H9 (cell line): ENCODE data around the gene COL4A6. TPM values are rescaled to one million over a fixed set of nuclear protein-coding genes. Genes with fewer than 3 reads are reported as not detected.

Experiments used
- DNase-seq: peaks from one replicate; pipeline ENCODE4 v3.0.0-alpha.2; 2017
- H2AFZ ChIP-seq: one replicate; pipeline ENCODE4 v1.6.1; 2013; ENCODE audit warnings: mild to moderate bottlenecking, low read length, control low read depth, moderate library complexity
- H2AK5ac ChIP-seq: 2 replicates; pipeline ENCODE4 v1.6.1; 2013; ENCODE audit warnings: low read length, control low read depth, mixed read lengths; ENCODE audit not compliant: insufficient read length
- H2BK120ac ChIP-seq: one replicate; pipeline ENCODE4 v1.6.1; 2013; ENCODE audit warnings: low read depth, mild to moderate bottlenecking, low read length, control low read depth, inconsistent platforms; ENCODE audit not compliant: poor library complexity, severe bottlenecking
- H2BK12ac ChIP-seq: 2 replicates; pipeline ENCODE4 v1.6.1; 2013; ENCODE audit warnings: low read length, control low read depth, mixed read lengths, low read depth; ENCODE audit not compliant: insufficient read length
- H2BK15ac ChIP-seq: 2 replicates; pipeline ENCODE4 v1.6.1; 2013; ENCODE audit warnings: low read depth, low read length, control low read depth
- H2BK20ac ChIP-seq: one replicate; pipeline ENCODE4 v1.6.1; 2013; ENCODE audit warnings: low read depth, mild to moderate bottlenecking, low read length, control low read depth, inconsistent platforms; ENCODE audit not compliant: poor library complexity, severe bottlenecking
- H2BK5ac ChIP-seq: 2 replicates; pipeline ENCODE4 v1.6.1; 2013; ENCODE audit warnings: low read length, control low read depth, mixed read lengths; ENCODE audit not compliant: insufficient read length
- H3K14ac ChIP-seq: 2 replicates; pipeline ENCODE4 v1.6.1; 2013; ENCODE audit warnings: low read length, control low read depth; ENCODE audit not compliant: insufficient read depth
- H3K18ac ChIP-seq: 2 replicates; pipeline ENCODE4 v1.6.1; 2013; ENCODE audit warnings: low read depth, mild to moderate bottlenecking, mixed read lengths, low read length, control low read depth; ENCODE audit not compliant: insufficient read length
- H3K23ac ChIP-seq: 2 replicates; pipeline ENCODE4 v1.6.1; 2013; ENCODE audit warnings: low read length, control low read depth, mixed read lengths, low read depth; ENCODE audit not compliant: insufficient read length
- H3K23me2 ChIP-seq: 2 replicates; pipeline ENCODE4 v1.6.1; 2013; ENCODE audit warnings: low read depth, mild to moderate bottlenecking, mixed read lengths, low read length, control low read depth; ENCODE audit not compliant: insufficient read length, poor library complexity, severe bottlenecking
- H3K27ac ChIP-seq: 2 replicates; pipeline ENCODE4 v1.5.1; 2013; ENCODE audit warnings: low read length, control low read depth, mixed read lengths, low read depth; ENCODE audit not compliant: insufficient read length
- H3K27me3 ChIP-seq: 2 replicates; pipeline ENCODE4 v1.6.1; 2013; ENCODE audit warnings: low read length, control low read depth, inconsistent platforms; ENCODE audit not compliant: insufficient read depth
- H3K4ac ChIP-seq: 2 replicates; pipeline ENCODE4 v1.6.1; 2013; ENCODE audit warnings: low read depth, mild to moderate bottlenecking, control low read depth, inconsistent platforms, low read length, moderate library complexity
- H3K4me1 ChIP-seq: 2 replicates; pipeline ENCODE4 v1.6.1; 2013; ENCODE audit warnings: low read length, control low read depth, inconsistent platforms; ENCODE audit not compliant: insufficient read depth
- H3K4me2 ChIP-seq: 2 replicates; pipeline ENCODE4 v1.6.1; 2013; ENCODE audit warnings: low read length, control low read depth, mixed read lengths; ENCODE audit not compliant: insufficient read length, insufficient read depth
- H3K56ac ChIP-seq: 2 replicates; pipeline ENCODE4 v1.6.1; 2013; ENCODE audit warnings: low read depth, mild to moderate bottlenecking, mixed read lengths, low read length, control low read depth; ENCODE audit not compliant: insufficient read length
- H3K79me1 ChIP-seq: 2 replicates; pipeline ENCODE4 v1.6.1; 2013; ENCODE audit warnings: low read depth, mild to moderate bottlenecking, moderate library complexity, low read length, control low read depth, inconsistent platforms; ENCODE audit not compliant: insufficient read depth, poor library complexity, severe bottlenecking
- H3K79me2 ChIP-seq: 2 replicates; pipeline ENCODE4 v1.6.1; 2013; ENCODE audit warnings: low read length, control low read depth, inconsistent platforms; ENCODE audit not compliant: insufficient read depth
- H3K9ac ChIP-seq: 2 replicates; pipeline ENCODE4 v1.6.1; 2013; ENCODE audit warnings: low read length, control low read depth, mixed read lengths; ENCODE audit not compliant: insufficient read length; ENCODE audit errors: extremely low read depth
- H3K9me3 ChIP-seq: one replicate; pipeline ENCODE4 v1.6.1; 2013; ENCODE audit warnings: low read depth, low read length, inconsistent platforms; ENCODE audit not compliant: control insufficient read depth
- H3T11ph ChIP-seq: one replicate; pipeline ENCODE4 v1.6.1; 2013; ENCODE audit warnings: mild to moderate bottlenecking, low read length, control low read depth, inconsistent platforms
- H4K20me1 ChIP-seq: one replicate; pipeline ENCODE4 v1.6.1; 2013; ENCODE audit not compliant: control insufficient read depth, insufficient read length, insufficient read depth
- H4K5ac ChIP-seq: 2 replicates; pipeline ENCODE4 v1.6.1; 2013; ENCODE audit warnings: low read depth, mild to moderate bottlenecking, mixed read lengths, low read length, control low read depth; ENCODE audit not compliant: insufficient read length
- H4K8ac ChIP-seq: replicated peaks from 2 replicates; pipeline ENCODE4 v1.6.1; 2013; ENCODE audit warnings: low read length, control low read depth, mixed read lengths, low read depth; ENCODE audit not compliant: insufficient read length
- H4K91ac ChIP-seq: 2 replicates; pipeline ENCODE4 v1.6.1; 2013; ENCODE audit warnings: low read depth, mild to moderate bottlenecking, moderate library complexity, mixed read lengths, low read length, control low read depth; ENCODE audit not compliant: insufficient read length
- H3K27ac Mint-ChIP-seq, 3 experiments: 2 replicates in 2 of 3; 3 replicates in 1 of 3; pipeline ENCODE4 v1.8.0; 2020 to 2021; ENCODE audit warnings: mixed read lengths in 3 of 3, mild to moderate bottlenecking in 1 of 3, moderate library complexity in 1 of 3
- H3K27me3 Mint-ChIP-seq: 2 replicates; pipeline ENCODE4 v1.8.0; 2021; ENCODE audit warnings: low read depth, mild to moderate bottlenecking, moderate library complexity, mixed read lengths
- H3K36me3 Mint-ChIP-seq, 3 experiments: 2 replicates in 2 of 3; 3 replicates in 1 of 3; pipeline ENCODE4 v1.8.0; 2020 to 2021; ENCODE audit warnings: low read depth in 3 of 3, mixed read lengths in 3 of 3; ENCODE audit not compliant: insufficient read depth in 1 of 3
- H3K4me1 Mint-ChIP-seq, 2 experiments: 2 replicates each; pipeline ENCODE4 v1.8.0; 2020; ENCODE audit warnings: mixed read lengths in 2 of 2
- H3K4me3 Mint-ChIP-seq, 2 experiments: 2 replicates in 1 of 2; 3 replicates in 1 of 2; pipeline ENCODE4 v1.8.0; 2020 to 2021; ENCODE audit warnings: mild to moderate bottlenecking in 2 of 2, mixed read lengths in 2 of 2, moderate library complexity in 1 of 2
- H3K9me3 Mint-ChIP-seq, 2 experiments: 2 replicates in 1 of 2; 3 replicates in 1 of 2; pipeline ENCODE4 v1.8.0; 2020; ENCODE audit warnings: mild to moderate bottlenecking in 2 of 2, mixed read lengths in 2 of 2, moderate library complexity in 1 of 2
- CTCF ChIP-seq: fragments of 200-600 bp; sonication (generic); conservative IDR thresholded peaks from 3 replicates; pipeline ENCODE4 v1.8.0; 2021; ENCODE audit warnings: antibody characterized with exemption, mild to moderate bottlenecking
- WGBS: extraction: QIAGEN DNeasy Blood & Tissue Kit; methylation state at CpG from one replicate; pipeline ENCODE4 v1.1.7; 2013; ENCODE audit warnings: missing lambda C conversion rate, low lambda C conversion rate, mixed read lengths; ENCODE audit not compliant: insufficient read length; ENCODE audit errors: extremely low coverage; 5-methylcytosine and 5-hydroxymethylcytosine counted together
- total RNA-seq: library from RNA; stranded (reverse); gene quantifications from 2 replicates; pipeline ENCODE4 v1.2.1, GENCODE V29; 2021

COL4A6 gene
- total RNA-seq, 1 experiment from 2014 or later, result 16.7 TPM

DNA sequence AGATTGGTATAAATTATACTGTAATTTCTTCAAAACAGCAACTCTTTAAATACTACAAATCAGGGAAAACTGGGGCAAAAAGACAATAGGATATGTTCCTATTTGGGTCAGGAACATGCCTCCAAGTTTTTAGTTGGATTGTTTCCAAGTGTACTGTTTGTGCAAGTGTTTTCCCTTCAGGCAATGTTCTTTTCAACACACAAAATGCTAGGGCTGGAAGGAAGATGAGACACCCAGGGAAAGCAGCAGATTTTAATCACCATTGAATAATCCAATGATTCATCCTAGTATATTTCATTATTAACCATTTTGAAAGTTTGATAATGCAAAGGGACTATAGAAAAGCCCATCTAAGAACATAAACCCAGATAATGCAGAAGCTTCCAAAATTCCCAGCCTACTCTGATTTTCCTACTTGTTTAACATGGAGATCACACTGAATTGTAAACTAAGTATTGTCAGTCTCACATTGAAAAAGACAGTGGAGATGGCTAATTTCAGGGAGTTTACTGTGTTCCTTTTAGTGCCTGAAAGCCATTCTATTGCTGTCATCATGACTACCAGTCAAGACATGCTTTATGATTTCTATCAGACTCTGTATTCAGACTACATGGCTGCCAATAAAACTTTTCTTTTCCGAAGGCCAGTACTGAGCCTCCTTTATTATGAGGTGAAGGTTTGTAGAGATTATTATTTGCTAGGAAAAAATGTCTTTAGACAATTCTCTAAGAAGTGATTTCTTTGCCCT, 38.6 kb downstream of the COL4A6 start:
- Histone ChIP-seq H3K27me3 (no peaks in the 10 kb centered on the region), H4K5ac (no peak overlapping the region), H3K23ac (no peak overlapping the region), H3K27ac (no peak overlapping the region), H3T11ph (no peak overlapping the region), H2AK5ac (no peak overlapping the region), H4K8ac (no peak overlapping the region), H3K23me2 (no peaks in the 10 kb centered on the region), H2BK120ac (no peak overlapping the region), H4K91ac (no peak overlapping the region), H3K4me1 (peaks cover 8% of the 10 kb centered on the region; the same call in 1 of the 2 replicates), H3K79me2 (no peaks in the 10 kb centered on the region), H3K14ac (no peak overlapping the region), H3K56ac (no peak overlapping the region), H3K4ac (no peak overlapping the region), H3K9ac (no peak overlapping the region), H2BK15ac (no peak overlapping the region), H3K79me1 (no peaks in the 10 kb centered on the region), H4K20me1 (no peaks in the 10 kb centered on the region), H2BK5ac (no peak overlapping the region), H3K9me3 (no peaks in the 10 kb centered on the region), H2AFZ (no peak overlapping the region), H3K18ac (no peak overlapping the region), H3K4me2 (no peak overlapping the region), H2BK12ac (no peak overlapping the region), H2BK20ac (no peak overlapping the region)
- DNase-seq, result no peak
- Mint-ChIP-seq H3K4me1 (peaks cover 43 to 50% of the 10 kb centered on the region in 2 experiments), H3K27me3 (no peaks in the 10 kb centered on the region), H3K27ac (peak overlapping the region in 1 of 3 experiments; percentile 53; a peak in 1 of 7 replicates), H3K9me3 (no peaks in the 10 kb centered on the region), H3K4me3 (no peak overlapping the region), H3K36me3 (no peaks in the 10 kb centered on the region)
- WGBS, result no CpG with 5 or more reads among the region's 1 CpG
- TF ChIP-seq CTCF, result no peak
